ENCODE data around the gene ALOX15B. TPM values are rescaled to one million over a fixed set of nuclear protein-coding genes. Genes with fewer than 3 reads are reported as not detected.

ALOX15B gene, protein sequence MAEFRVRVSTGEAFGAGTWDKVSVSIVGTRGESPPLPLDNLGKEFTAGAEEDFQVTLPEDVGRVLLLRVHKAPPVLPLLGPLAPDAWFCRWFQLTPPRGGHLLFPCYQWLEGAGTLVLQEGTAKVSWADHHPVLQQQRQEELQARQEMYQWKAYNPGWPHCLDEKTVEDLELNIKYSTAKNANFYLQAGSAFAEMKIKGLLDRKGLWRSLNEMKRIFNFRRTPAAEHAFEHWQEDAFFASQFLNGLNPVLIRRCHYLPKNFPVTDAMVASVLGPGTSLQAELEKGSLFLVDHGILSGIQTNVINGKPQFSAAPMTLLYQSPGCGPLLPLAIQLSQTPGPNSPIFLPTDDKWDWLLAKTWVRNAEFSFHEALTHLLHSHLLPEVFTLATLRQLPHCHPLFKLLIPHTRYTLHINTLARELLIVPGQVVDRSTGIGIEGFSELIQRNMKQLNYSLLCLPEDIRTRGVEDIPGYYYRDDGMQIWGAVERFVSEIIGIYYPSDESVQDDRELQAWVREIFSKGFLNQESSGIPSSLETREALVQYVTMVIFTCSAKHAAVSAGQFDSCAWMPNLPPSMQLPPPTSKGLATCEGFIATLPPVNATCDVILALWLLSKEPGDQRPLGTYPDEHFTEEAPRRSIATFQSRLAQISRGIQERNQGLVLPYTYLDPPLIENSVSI
- total RNA-seq = 0.16 TPM
- long read RNA-seq = 0 reads

DNA sequence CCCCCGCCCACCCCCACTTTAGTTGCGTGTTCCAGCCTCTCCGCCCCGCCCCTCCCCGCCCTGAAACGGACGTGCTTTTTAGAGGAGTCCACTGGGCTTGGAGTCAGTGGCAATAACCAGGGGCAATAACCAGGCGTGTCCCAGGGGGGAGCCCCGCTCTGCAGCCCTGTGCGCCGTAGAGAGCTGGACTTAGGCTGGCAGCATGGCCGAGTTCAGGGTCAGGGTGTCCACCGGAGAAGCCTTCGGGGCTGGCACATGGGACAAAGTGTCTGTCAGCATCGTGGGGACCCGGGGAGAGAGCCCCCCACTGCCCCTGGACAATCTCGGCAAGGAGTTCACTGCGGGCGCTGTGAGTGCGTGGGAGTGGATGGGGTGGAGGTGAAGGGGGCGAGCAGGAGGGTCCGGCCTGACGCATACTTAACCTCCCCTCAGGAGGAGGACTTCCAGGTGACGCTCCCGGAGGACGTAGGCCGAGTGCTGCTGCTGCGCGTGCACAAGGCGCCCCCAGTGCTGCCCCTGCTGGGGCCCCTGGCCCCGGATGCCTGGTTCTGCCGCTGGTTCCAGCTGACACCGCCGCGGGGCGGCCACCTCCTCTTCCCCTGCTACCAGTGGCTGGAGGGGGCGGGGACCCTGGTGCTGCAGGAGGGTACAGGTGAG lies at the start of gene ALOX15B:
ALOX15B (plus strand) TSS at position 106 of the 657 bp plus-strand sequence; CDS start at position 203, 97 bp downstream.
- ATAC-seq (no peak), DNase-seq (ENCODE audit: missing footprints) (no peak)
- intact Hi-C loops (cut with DNase I) = no loop called here

DNA sequence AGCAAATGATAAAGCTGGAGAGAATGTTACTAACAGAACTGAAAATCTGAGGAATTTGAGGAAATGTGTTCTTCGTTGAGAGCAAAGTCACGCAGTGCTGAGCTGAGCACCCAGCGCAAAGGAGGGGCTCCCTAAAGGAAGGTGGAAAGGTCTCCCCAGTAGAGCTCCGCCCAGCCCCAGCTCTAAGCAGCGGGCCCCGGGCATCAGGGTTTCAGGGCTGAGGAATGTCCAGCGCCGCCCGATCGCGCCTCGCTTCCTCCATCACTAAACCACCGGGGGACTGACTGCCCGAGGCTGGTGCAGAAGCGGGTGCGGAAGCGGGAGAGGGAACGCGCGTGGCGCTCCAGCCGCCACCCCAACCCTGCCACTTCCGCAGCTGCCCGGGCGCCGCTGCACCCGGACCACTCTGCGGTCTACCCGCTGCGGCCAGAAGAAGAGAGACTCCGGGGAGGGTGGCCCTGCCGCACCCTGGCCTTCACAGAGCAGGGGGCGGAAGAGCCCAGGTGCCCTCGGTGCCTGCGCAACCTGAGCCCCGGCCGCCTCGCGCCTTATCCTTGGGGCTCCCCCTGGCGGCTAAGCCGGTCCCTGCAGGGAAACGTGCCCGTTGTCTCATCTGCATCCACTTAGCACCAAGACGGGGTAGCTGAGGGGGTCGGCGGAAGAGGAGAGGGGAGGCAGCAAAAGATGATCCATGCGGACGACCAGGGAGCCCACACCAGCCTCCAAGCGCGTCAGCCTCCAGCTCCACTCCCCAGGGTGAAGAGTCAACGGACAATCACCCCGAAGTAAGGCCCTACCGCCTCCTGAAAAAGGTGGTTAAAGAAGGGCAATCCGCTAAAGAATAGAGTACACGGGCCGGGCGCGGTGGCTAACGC lies 48.8 kb upstream of the ALOX15B start:
- DNase-seq (ENCODE audit: missing footprints) (peak; percentile 92), ATAC-seq (peak; percentile 81)
- intact Hi-C loops (cut with DNase I) = loop anchor here (1.0 to 5.0 kb wide), 6 partner anchors 52 to 248 kb away; no protein-coding TSS in a partner anchor

DNA sequence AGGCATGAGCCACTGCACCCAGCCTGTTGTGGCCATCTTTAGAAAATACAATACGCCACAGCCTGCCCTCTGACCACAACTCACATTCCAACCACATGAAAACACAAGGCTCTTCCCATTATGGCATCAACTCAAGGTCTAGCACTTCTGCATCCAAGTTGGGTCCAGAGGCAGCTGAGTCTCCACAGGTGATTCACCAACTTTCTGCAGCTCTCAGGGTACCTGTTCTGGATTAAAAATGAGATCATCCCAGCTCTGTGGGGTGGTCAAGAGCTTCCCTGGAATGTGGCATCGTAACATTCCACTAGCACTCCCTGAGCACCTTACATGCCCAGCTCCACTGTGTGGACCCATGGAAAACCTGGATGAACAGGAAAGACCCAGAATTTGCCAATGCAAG lies 46.3 kb upstream of the ALOX15B start:
- intact Hi-C loops (cut with DNase I) = loop anchor here (5.0 kb wide), 1 partner anchor 65 kb away; no protein-coding TSS in a partner anchor
- no peak for ATAC-seq

DNA sequence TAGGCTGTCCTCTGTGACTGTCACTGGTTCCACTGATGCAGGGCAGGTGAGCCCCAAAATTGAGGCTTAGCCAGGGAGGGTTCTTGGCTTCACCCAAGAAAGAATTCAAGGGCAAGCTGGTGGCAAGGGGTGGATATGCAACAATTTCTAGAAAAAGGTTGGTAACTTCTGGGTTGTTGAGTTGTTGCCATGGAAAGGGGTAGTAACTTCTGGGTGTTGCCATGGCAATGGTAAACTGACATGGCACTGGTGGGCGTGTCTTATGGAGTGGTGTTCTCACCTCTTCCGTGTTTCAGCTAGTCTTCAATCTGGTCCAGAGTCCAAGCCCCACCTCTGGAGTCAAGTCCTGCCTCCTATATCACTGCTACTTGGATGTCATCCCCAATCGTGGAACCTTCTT lies 45.9 kb upstream of the ALOX15B start:
- no peak for ATAC-seq
- intact Hi-C loops (cut with DNase I) = loop anchor here (5.0 kb wide), 1 partner anchor 64 kb away; no protein-coding TSS in a partner anchor
- no peak for DNase-seq (ENCODE audit: missing footprints)

More for the DNA sequence above, 46.3 kb upstream of the ALOX15B start:
- no peak for DNase-seq (ENCODE audit: missing footprints)

DNA sequence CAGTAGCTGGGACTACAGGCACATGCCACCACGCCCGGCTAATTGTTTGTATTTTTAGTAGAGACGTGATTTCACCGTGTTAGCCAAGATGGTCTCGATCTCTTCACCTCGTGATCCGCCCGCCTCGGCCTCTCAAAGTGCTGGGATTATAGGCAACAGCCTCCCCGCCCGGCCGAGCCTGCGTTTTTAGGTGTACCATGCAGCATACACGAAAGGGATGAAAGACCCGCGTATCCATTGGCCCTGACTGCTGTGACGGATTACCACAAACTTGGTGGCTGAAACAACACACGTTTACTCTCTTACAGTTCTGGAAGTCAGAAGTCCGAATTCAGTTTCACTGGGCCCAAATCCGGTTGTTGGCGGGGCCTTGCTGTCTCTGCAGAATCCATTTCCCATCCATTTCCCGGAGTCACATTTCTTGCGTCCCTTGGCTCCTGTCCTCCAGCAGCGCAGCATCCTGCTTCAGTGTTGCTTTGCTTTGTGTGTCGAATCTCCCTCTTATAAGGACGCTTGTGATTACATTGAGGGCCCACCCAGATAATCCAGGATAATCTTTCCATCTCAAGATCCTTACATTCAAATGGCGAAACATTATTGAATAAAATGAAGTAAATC lies 44.8 kb upstream of the ALOX15B start:
- intact Hi-C loops (cut with DNase I) = loop anchor here (5.0 kb wide), 1 partner anchor 63 kb away; no protein-coding TSS in a partner anchor
- DNase-seq (ENCODE audit: missing footprints) (no peak), ATAC-seq (no peak)

DNA sequence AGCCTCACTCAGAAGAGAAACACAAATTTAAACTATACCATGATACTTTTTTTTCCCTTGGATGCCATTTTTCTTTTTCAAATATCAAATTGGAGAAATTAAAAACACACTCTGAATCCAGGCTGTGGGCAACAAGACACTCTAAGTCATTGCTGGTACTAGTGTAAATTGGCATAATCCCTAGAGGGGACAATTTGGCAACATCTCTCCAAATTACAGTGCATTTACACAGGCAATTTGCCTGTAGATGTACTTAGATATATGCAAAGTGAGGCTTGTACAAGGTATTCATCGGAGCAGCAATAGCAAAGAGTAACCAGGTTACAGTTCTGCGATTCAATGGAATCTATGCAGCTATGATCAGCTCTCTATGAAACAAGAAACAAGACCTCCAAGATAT lies 43.1 kb upstream of the ALOX15B start:
- intact Hi-C loops (cut with DNase I) = no loop called here
- DNase-seq (ENCODE audit: missing footprints) (no peak), ATAC-seq (no peak)

DNA sequence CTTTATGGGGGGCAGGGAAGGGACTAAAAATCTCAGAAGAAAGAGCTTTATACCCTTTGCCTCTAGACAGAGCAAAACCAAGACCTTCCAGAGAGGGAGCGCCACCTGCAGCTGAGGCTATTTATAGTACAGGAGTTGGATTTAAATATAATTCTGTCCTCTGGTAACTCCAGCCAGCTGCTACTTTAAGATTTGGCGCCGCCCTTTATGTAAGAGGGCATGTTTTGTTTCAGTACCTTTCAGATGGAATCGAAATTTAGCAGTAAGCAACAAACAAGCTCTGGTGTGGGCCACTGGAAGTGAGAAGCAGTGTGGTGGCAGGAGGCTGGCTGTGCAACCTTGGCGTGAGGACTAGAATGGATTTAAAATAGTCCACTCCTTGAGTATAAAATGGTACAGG lies 41.7 kb upstream of the ALOX15B start:
- ATAC-seq = peak; percentile 89
- intact Hi-C loops (cut with DNase I) = no loop called here

DNA sequence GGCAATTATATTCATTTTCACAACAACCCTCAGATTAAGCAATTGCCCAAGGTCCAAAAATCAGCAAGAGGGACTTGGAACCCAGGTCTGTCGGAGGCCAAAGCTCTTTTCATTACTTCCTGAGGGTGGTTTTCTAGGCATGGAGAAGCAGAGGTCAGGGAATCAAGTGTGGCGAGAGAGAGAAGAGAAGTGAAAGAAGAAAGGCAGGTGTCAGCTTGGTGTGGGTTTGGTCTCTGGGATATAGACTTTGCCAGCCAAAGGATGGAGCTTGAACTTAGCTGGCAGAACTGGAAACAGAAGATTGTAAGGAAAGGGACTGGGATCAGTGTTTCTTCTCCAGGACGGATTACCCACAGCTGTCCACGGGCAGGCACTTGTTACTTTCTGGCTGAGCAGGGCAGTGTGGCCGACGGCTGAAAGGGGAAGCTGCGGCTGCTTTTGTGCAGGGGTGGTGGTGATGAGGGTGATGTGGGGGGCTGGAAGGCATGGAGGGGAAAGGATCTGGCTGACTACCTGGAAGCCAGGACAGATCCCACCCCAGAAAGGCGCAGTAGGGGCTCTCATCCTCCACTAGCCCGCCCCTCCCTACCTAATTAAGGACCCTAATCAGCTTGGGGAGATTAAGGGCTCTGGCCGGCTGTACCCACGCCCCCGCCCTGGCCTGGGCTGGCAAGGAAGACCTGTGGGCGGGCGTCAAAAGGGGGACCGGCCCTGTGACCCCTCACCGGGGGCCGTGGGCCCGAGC lies 36.7 kb upstream of the ALOX15B start, which contains the start of gene GUCY2D:
GUCY2D (plus strand) TSS at position 640 of the 745 bp plus-strand sequence. CDS start 433 bp downstream, outside the sequence.
- ATAC-seq (no peak), DNase-seq (ENCODE audit: missing footprints) (no peak)
- intact Hi-C loops (cut with DNase I) = no loop called here

More for the DNA sequence above, 41.7 kb upstream of the ALOX15B start:
- DNase-seq (ENCODE audit: missing footprints) = no peak

DNA sequence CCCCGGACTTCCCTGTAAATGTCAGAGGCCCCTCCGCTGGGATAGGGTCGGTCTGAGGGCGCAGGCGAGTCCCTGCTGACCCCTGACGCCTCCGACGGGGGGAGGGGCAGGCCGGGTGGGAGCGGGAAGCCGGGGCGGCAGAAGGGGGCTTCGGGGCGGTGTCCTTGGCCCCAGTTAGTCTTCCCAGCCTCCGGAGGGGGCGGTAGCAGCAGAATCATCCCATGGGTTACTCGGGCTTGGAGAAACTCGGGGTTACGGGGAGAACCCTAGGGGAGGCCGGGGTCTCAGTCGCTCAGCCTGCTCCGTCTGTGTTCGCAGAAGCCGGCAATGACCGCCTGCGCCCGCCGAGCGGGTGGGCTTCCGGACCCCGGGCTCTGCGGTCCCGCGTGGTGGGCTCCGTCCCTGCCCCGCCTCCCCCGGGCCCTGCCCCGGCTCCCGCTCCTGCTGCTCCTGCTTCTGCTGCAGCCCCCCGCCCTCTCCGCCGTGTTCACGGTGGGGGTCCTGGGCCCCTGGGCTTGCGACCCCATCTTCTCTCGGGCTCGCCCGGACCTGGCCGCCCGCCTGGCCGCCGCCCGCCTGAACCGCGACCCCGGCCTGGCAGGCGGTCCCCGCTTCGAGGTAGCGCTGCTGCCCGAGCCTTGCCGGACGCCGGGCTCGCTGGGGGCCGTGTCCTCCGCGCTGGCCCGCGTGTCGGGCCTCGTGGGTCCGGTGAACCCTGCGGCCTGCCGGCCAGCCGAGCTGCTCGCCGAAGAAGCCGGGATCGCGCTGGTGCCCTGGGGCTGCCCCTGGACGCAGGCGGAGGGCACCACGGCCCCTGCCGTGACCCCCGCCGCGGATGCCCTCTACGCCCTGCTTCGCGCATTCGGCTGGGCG lies 35.9 kb upstream of the ALOX15B start:
- ATAC-seq (no peak), DNase-seq (ENCODE audit: missing footprints) (no peak)
- intact Hi-C loops (cut with DNase I) = no loop called here

DNA sequence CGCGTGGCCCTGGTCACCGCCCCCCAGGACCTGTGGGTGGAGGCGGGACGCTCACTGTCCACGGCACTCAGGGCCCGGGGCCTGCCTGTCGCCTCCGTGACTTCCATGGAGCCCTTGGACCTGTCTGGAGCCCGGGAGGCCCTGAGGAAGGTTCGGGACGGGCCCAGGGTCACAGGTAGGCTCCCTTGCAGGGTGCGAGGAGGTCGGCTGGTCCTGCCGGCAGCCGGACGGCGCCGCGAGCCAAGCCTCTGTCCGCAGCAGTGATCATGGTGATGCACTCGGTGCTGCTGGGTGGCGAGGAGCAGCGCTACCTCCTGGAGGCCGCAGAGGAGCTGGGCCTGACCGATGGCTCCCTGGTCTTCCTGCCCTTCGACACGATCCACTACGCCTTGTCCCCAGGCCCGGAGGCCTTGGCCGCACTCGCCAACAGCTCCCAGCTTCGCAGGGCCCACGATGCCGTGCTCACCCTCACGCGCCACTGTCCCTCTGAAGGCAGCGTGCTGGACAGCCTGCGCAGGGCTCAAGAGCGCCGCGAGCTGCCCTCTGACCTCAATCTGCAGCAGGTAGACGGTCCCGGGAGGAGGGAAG lies 35.2 kb upstream of the ALOX15B start:
- no peak for ATAC-seq
- no peak for DNase-seq (ENCODE audit: missing footprints)
- intact Hi-C loops (cut with DNase I) = no loop called here

DNA sequence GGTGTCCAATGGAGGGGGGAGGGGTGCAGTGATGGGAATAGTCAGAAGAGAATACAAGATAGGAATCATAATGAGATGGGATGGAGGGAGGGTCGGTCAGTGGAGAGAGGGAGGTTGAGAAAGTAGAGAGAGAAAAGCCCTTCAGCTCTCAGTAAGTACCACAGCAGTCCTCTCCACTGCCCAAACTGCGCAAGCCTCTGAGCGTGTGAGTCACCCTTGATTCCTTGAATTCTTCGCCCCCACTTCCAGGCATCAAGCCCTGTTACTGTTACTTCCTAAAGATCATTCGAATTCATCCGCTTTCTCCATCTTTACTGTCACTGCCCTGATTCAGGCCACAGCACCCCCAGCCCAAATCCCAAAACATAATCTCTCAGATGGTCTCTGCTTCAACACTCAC lies 34.0 kb upstream of the ALOX15B start:
- intact Hi-C loops (cut with DNase I) = no loop called here
- ATAC-seq (no peak), DNase-seq (ENCODE audit: missing footprints) (no peak)

DNA sequence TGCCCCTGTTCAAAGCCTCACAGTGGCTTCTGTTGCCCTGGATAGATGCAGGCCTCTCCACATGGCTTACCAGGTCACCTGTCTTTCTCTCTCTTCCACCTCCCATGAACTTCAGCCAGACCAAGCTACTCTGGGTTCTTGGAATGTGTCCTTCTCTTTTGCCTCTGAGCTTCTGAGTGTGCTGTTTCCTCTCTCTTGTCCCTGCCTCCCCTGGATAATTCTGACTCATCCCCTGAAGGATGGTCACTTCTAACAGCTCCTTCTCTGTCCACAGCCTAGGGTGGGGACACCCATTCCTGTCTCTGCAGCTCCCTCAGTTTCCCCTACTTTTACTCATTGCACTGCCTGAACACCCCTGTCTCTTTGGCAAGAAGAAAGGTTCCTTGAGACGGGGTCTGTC lies 33.5 kb upstream of the ALOX15B start:
- intact Hi-C loops (cut with DNase I) = no loop called here
- ATAC-seq = no peak
- DNase-seq (ENCODE audit: missing footprints) = no peak

DNA sequence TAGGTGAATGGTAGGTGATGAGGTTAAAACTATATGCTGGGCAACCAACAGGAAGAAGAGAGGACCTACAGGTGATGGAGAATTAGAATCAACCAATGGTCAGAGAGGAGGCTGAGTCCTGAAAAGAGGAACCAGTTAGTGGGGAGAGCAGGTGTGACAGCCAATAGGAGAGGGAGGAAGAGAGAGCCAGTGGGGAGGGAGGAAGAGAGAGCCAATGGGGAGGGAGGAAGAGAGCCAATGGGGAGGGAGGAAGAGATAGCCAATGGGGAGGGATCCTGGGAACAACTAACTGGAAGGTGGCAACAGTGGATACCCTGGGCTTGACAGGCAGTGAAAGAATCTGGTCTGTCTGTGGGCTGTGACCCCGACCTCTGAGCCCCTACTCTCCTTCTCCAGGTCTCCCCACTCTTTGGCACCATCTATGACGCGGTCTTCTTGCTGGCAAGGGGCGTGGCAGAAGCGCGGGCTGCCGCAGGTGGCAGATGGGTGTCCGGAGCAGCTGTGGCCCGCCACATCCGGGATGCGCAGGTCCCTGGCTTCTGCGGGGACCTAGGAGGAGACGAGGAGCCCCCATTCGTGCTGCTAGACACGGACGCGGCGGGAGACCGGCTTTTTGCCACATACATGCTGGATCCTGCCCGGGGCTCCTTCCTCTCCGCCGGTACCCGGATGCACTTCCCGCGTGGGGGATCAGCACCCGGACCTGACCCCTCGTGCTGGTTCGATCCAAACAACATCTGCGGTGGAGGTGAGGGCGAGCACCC lies 32.7 kb upstream of the ALOX15B start:
- intact Hi-C loops (cut with DNase I) = no loop called here
- ATAC-seq (no peak), DNase-seq (ENCODE audit: missing footprints) (no peak)

DNA sequence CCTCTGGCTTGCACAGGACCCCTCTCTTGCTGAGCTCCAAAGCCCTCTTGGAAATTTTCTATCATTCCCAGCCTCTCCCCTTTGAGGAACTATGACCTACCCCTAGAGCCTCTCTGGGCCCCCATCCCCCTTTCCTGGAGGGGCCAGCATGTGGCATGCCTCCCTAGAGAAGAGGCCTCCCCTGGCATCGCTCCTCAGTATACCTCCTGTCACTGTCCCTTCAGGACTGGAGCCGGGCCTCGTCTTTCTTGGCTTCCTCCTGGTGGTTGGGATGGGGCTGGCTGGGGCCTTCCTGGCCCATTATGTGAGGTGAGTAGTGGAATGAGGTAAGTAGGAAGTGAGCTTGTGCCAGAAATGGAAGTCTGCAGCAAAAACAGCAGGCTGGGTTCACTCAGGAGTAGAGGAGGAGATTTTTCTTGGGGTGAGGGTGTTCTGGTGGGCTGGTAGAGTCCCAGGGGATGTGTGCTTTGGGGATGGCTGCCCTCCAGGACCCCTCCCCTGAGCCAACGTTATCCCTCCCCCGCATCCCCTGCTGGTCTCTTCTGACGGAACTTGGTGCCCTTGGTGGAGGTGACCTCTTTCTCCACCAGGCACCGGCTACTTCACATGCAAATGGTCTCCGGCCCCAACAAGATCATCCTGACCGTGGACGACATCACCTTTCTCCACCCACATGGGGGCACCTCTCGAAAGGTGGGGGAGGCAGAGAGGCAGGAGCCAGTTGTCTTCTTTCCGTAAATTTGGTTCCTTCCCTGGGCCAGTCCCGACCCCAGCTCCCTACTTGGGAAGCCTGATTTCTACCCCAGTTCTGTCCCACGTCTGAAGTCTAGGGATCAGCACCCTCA lies 31.8 kb upstream of the ALOX15B start:
- intact Hi-C loops (cut with DNase I) = no loop called here
- ATAC-seq (no peak), DNase-seq (ENCODE audit: missing footprints) (no peak)

Data from Right ventricle myocardium inferior (tissue), 1 donor.